Transverse colon (tissue), 4 donors: ENCODE data around the gene DPF3. TPM values are rescaled to one million over a fixed set of nuclear protein-coding genes. Genes with fewer than 3 reads are reported as not detected.

Experiments
- DNase-seq: peaks from one replicate; pipeline ENCODE4 v3.0.0-alpha.2; 2019
- H3K27ac ChIP-seq, 4 donors: fragments of 200-600 bp; sonication (generic); 2 replicates each; pipeline ENCODE4 v1.5.1; 2016 to 2018; ENCODE audit warnings: inconsistent platforms in 4 of 4
- H3K27me3 ChIP-seq: fragments of 200-600 bp; sonication (generic); 2 replicates; pipeline ENCODE4 v1.5.1; 2017; ENCODE audit warnings: inconsistent platforms
- H3K36me3 ChIP-seq, 4 donors: fragments of 200-600 bp; sonication (generic); 2 replicates each; pipeline ENCODE4 v1.5.1; 2017 to 2019; ENCODE audit warnings: inconsistent platforms in 4 of 4
- H3K4me1 ChIP-seq, 4 donors: fragments of 200-600 bp; sonication (generic); 2 replicates each; pipeline ENCODE4 v1.5.1; 2017 to 2020; ENCODE audit warnings: inconsistent platforms in 4 of 4
- H3K4me3 ChIP-seq, 4 donors: fragments of 200-600 bp; sonication (generic); 1 replicate in 1 of 4; 2 replicates in 3 of 4; pipeline versions ENCODE4 v1.5.1 to v1.6.1; 2017 to 2019; ENCODE audit warnings: inconsistent platforms in 4 of 4
- H3K9me3 ChIP-seq, 2 donors: fragments of 200-600 bp; sonication (generic); 2 replicates each; pipeline ENCODE4 v1.5.1; 2017 to 2019; ENCODE audit warnings: inconsistent platforms in 2 of 2
- CTCF ChIP-seq, 5 experiments: fragments of 200-600 bp in 3 of 5; fragments of 450-650 bp in 2 of 5; sonication (generic) in 3 of 5; IDR thresholded peaks; 1 replicate in 2 of 5; 2 replicates in 3 of 5; pipeline ENCODE4 v1.5.1; 2016 to 2017; ENCODE audit warnings: antibody characterized with exemption in 5 of 5, inconsistent platforms in 3 of 5, mild to moderate bottlenecking in 2 of 5, moderate library complexity in 1 of 5
- EP300 ChIP-seq: sonication (generic); formaldehyde crosslinking; IDR thresholded peaks from one replicate; pipeline ENCODE4 v1.6.1; 2017; ENCODE audit warnings: antibody characterized with exemption, low read depth
- POLR2A ChIP-seq: fragments of 450-650 bp; IDR thresholded peaks from one replicate; pipeline ENCODE4 v1.6.1; 2016; ENCODE audit warnings: antibody characterized with exemption, mild to moderate bottlenecking, moderate library complexity
- POLR2AphosphoS5 ChIP-seq, 3 donors: sonication (generic); formaldehyde crosslinking; IDR thresholded peaks; one replicate each; pipeline ENCODE4 v1.6.1; 2016; ENCODE audit warnings: antibody characterized with exemption in 3 of 3
- WGBS, 2 donors: methylation state at CpG; one replicate each; pipeline ENCODE4 v1.1.5; 2018; ENCODE audit warnings: low coverage in 1 of 2; 5-methylcytosine and 5-hydroxymethylcytosine counted together
- in situ Hi-C, 4 donors: fragments of 200-750 bp; cut with MboI; loops; one replicate each; pipeline versions ENCODE4 v1.15.0 to v1.15.1; 2017; ENCODE audit warnings: low sequenced_read_pairs in 3 of 4, low pct_ligation_motif_present in 1 of 4, low pct_unique_long_range_greater_than_20kb in 1 of 4
- intact Hi-C: fragments of 100-400 bp; cut with DNase I; formaldehyde crosslinking; loops from one replicate; pipeline ENCODE4 v1.15.1; 2023; ENCODE audit warnings: low total_unique reads
- total RNA-seq, 4 donors: library from RNA; depleted of rRNA; stranded (reverse); fragments of >200 nt; gene quantifications; one replicate each; pipeline ENCODE4 v1.1.0, GENCODE V29; 2016

The DPF3 gene
- total RNA-seq, 4 donors from 2014 or later = 7.1 to 23.5 (median 10.9) TPM

GRCh38 chr14:72792051-72792788 is 101.7 kb downstream of the DPF3 start:
- Histone ChIP-seq H3K27me3 (no peaks in the 10 kb centered on the region), H3K36me3 (no peaks in the 10 kb centered on the region), H3K27ac (no peak overlapping the region), H3K4me1 (no peaks in the 10 kb centered on the region), H3K9me3 (no peaks in the 10 kb centered on the region), H3K4me3 (no peak overlapping the region)
- TF ChIP-seq POLR2A = no peak
- TF ChIP-seq POLR2AphosphoS5 (IDR thresholded peaks at IDR 0.05) = no peak
- no peak for TF ChIP-seq CTCF (IDR thresholded peaks at IDR 0.05)
- no peak for TF ChIP-seq EP300
- WGBS, 2 donors = 89 to 100% methylated on average over 1 to 16 of the region's 16 CpGs
- intact Hi-C loops (no loop called here), in situ Hi-C loops (no loop called here)
- DNase-seq = no peak

- no peak overlapping the region for H3K4me3 ChIP-seq
- no peaks in the 10 kb centered on the region for H3K9me3 ChIP-seq
- in situ Hi-C loops (no loop called here), intact Hi-C loops (no loop called here)
- H3K4me1 ChIP-seq = no peaks in the 10 kb centered on the region
- no peaks in the 10 kb centered on the region for H3K36me3 ChIP-seq
- no peak for DNase-seq
- 80 to 91% methylated on average over 3 to 10 of the region's 10 CpGs for WGBS, 2 donors
- no peaks in the 10 kb centered on the region for H3K27me3 ChIP-seq
- no peak overlapping the region for H3K27ac ChIP-seq
- no peak for TF ChIP-seq CTCF (IDR thresholded peaks at IDR 0.05)
- TF ChIP-seq EP300 = no peak
- no peak for TF ChIP-seq POLR2A
- no peak for TF ChIP-seq POLR2AphosphoS5 (IDR thresholded peaks at IDR 0.05)
Observed at GRCh38 chr14:72790887-72791566, 102.9 kb downstream of the DPF3 start.

- DNase-seq = no peak
- H3K27me3 ChIP-seq = no peaks in the 10 kb centered on the region
- WGBS, 2 donors = 90 to 91% methylated on average over 2 to 13 of the region's 13 CpGs
- H3K4me1 ChIP-seq = no peaks in the 10 kb centered on the region
- no peaks in the 10 kb centered on the region for H3K9me3 ChIP-seq
- H3K27ac ChIP-seq = no peak overlapping the region
- in situ Hi-C loops = no loop called here
- TF ChIP-seq POLR2AphosphoS5 (IDR thresholded peaks at IDR 0.05) = no peak
- no peak for TF ChIP-seq POLR2A
- TF ChIP-seq EP300 = no peak
- TF ChIP-seq CTCF (IDR thresholded peaks at IDR 0.05) = no peak
- H3K4me3 ChIP-seq = no peak overlapping the region
- intact Hi-C loops = no loop called here
- H3K36me3 ChIP-seq = no peaks in the 10 kb centered on the region
Observed at GRCh38 chr14:72788972-72789728, 104.8 kb downstream of the DPF3 start.

GRCh38 chr14:72788255-72788654 is 105.6 kb downstream of the DPF3 start:
- Histone ChIP-seq H3K27me3 (no peaks in the 10 kb centered on the region), H3K36me3 (no peaks in the 10 kb centered on the region), H3K27ac (no peak overlapping the region), H3K4me1 (no peaks in the 10 kb centered on the region), H3K4me3 (no peak overlapping the region), H3K9me3 (no peaks in the 10 kb centered on the region)
- in situ Hi-C loops = no loop called here
- no peak for TF ChIP-seq EP300
- TF ChIP-seq CTCF (IDR thresholded peaks at IDR 0.05) = no peak
- TF ChIP-seq POLR2A = no peak
- no peak for TF ChIP-seq POLR2AphosphoS5 (IDR thresholded peaks at IDR 0.05)
- no peak for DNase-seq
- 60 to 67% methylated on average over 6 of the region's 6 CpGs for WGBS, 2 donors
- intact Hi-C loops = no loop called here
